SK-N-MC (cell line): ENCODE measurements around the gene TRIML1.

ENCODE experiments used
- DNase-seq: peaks from one replicate; pipeline ENCODE4 v3.0.0-alpha.2; 2011; ENCODE audit warnings: low read depth, low spot score
- H3K27ac ChIP-seq: fragments of 200-600 bp; sonication (generic); 2 replicates; pipeline ENCODE4 v1.5.1; 2016; ENCODE audit warnings: mixed run types
- H3K36me3 ChIP-seq: fragments of 200-600 bp; sonication (generic); 2 replicates; pipeline ENCODE4 v1.6.1; 2017; ENCODE audit warnings: antibody characterized with exemption, low read length, mixed read lengths; ENCODE audit not compliant: insufficient read depth
- H3K4me3 ChIP-seq: fragments of 200-600 bp; sonication (generic); 2 replicates; pipeline ENCODE4 v1.5.1; 2016
- H3K9ac ChIP-seq: fragments of 200-600 bp; sonication (generic); 2 replicates; pipeline ENCODE4 v1.8.0; 2017; ENCODE audit warnings: mixed run types, mixed read lengths; ENCODE audit not compliant: insufficient read length
- H3K9me3 ChIP-seq: fragments of 200-600 bp; sonication (generic); 2 replicates; pipeline ENCODE4 v1.6.1; 2017; ENCODE audit warnings: low read depth, mild to moderate bottlenecking, antibody characterized with exemption, low read length, moderate library complexity, mixed read lengths
- EZH2 ChIP-seq: fragments of 200-600 bp; sonication (generic); IDR thresholded peaks from one replicate; pipeline ENCODE4 v1.6.1; 2017; ENCODE audit warnings: antibody characterized with exemption
- FOXP2 ChIP-seq: optimal IDR thresholded peaks from 2 replicates; pipeline ENCODE3; 2011; ENCODE audit warnings: mild to moderate bottlenecking, moderate library complexity; ENCODE audit not compliant: insufficient read depth; ENCODE audit errors: extremely low read length, control extremely low read depth
- POLR2AphosphoS5 ChIP-seq: IDR thresholded peaks from 2 replicates; pipeline ENCODE4 v1.6.1; 2012; ENCODE audit warnings: mild to moderate bottlenecking, low read depth, low read length, borderline replicate concordance

TRIML1 gene, protein sequence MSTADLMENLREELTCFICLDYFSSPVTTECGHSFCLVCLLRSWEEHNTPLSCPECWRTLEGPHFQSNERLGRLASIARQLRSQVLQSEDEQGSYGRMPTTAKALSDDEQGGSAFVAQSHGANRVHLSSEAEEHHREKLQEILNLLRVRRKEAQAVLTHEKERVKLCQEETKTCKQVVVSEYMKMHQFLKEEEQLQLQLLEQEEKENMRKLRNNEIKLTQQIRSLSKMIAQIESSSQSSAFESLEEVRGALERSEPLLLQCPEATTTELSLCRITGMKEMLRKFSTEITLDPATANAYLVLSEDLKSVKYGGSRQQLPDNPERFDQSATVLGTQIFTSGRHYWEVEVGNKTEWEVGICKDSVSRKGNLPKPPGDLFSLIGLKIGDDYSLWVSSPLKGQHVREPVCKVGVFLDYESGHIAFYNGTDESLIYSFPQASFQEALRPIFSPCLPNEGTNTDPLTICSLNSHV

DNA sequence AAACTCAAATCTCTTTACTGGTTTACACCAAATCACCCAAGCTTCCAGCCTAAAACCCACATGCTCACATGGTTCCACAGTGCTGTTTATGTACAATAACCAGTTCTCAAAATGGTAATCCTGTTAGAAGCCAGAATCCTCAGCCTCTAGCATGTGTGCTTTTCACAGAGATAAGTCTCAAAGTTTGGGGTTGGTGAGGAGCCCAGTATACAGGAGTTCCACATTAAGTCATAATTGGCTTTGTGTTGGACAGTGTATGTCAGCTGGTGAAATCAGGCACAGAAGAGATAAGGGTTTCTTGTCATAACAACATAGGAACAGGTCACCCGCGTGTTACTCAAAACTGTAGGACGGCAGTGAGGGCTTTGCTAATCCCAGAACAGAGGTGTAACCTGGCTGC lies at the start of gene TRIML1:
Gene TRIML1 (plus strand): TSS at position 301 of the 400 bp plus-strand sequence. CDS start 118 bp downstream, outside the sequence.
- Histone ChIP-seq H3K27ac (no peak within 1 kb of the TSS), H3K9me3 (no peaks in the 10 kb centered on the region), H3K9ac (no peak within 1 kb of the TSS), H3K36me3 (no peaks in the 10 kb centered on the region), H3K4me3 (no peak within 1 kb of the TSS)
- DNase-seq, result no peak
- no peak for TF ChIP-seq FOXP2
- no peak for TF ChIP-seq POLR2AphosphoS5
- TF ChIP-seq EZH2, result no peak

DNA sequence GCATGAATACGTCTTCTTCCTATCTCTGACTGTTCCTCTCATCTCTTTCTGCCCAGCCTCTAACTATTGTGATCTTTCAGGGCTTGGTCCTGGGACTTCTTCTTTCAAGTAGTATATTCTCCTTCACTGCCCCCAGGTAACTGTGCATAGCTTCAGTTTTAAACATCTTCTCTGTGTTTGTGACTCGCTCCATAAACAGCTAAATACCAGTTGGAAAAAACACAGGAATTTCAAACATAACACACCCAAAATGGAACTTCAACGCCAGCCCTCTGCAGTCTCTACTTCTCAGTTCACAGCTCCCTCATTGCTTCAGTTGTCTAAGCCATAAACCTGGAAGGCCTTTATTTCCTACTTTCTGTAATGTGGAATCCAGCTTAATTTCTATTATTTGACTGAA lies 46.4 kb upstream of the TRIML1 start:
- Histone ChIP-seq H3K36me3 (no peaks in the 10 kb centered on the region), H3K9me3 (no peaks in the 10 kb centered on the region), H3K27ac (no peak overlapping the region), H3K4me3 (no peak overlapping the region), H3K9ac (no peak overlapping the region)
- no peak for TF ChIP-seq POLR2AphosphoS5
- no peak for TF ChIP-seq FOXP2
- no peak for TF ChIP-seq EZH2
- no peak for DNase-seq

DNA sequence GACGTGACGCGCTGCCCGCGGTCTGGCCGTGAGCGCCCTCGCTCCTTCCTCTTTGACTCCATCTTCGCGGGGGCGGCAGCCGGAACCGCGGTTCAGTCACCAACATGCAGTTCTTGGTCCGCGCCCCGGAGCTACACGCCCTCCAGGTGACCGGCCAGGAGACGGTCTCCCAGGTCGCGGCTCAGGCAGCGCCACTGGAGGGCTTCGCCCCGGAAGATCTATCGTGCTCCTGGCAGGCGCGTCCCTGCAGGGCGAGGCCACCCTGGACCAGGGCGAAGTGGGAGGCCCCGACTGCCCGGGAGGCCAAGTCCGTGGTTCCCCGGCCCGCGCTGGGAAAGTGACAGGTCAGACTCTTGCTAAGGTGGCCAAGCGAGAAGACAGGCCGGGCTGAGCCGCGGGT lies 32.8 kb upstream of the TRIML1 start:
- Histone ChIP-seq H3K27ac (no peak overlapping the region), H3K9me3 (no peaks in the 10 kb centered on the region), H3K9ac (no peak overlapping the region), H3K4me3 (no peak overlapping the region), H3K36me3 (no peaks in the 10 kb centered on the region)
- TF ChIP-seq POLR2AphosphoS5 (no peak), FOXP2 (no peak), EZH2 (no peak)
- no peak for DNase-seq

DNA sequence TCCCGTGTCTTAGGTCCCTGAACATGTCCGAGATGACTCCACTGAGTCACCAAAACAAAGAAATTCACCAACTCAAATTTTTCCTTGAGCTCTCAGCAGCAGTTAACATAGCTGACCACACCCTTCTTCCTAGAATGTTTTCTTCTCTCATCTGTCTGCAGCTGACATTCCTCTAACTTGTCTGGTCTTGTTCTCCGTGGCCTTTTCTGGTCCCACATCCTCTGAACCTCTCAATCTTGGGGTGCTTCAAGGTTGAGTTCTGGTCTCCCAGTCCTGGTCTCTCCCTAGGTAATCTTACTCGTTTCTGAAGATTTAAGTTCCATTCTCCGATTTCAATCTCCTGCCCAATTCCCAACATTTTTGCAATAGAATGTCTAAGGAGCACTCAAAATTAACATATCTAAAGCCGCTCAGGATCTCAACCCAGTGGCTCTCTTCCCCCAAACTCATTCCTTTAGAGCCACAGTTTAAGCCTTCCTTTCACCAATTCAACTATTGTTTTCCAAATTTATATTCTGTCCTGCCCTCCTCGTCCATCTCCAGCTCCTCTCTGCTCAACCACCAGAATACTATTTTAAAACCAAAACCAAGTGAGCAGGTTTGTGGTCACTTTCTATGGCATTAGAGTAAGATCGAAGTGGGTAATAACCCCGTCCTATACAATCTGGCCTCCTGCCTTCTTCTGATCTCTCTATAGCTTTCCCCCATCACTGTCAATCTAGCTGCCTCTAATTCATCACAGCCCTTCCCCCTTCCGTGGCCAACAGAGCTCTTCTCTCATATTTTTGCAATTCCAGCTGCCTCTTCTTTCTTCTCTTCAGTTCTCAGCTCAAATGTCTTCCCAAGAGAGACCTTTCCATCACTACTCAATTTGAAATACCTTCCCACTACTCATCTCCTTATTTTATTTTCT lies 31.1 kb upstream of the TRIML1 start:
- DNase-seq, result no peak
- Histone ChIP-seq H3K27ac (no peak overlapping the region), H3K9ac (no peak overlapping the region), H3K36me3 (no peaks in the 10 kb centered on the region), H3K9me3 (no peaks in the 10 kb centered on the region), H3K4me3 (no peak overlapping the region)
- no peak for TF ChIP-seq EZH2
- TF ChIP-seq POLR2AphosphoS5, result no peak
- TF ChIP-seq FOXP2, result no peak

DNA sequence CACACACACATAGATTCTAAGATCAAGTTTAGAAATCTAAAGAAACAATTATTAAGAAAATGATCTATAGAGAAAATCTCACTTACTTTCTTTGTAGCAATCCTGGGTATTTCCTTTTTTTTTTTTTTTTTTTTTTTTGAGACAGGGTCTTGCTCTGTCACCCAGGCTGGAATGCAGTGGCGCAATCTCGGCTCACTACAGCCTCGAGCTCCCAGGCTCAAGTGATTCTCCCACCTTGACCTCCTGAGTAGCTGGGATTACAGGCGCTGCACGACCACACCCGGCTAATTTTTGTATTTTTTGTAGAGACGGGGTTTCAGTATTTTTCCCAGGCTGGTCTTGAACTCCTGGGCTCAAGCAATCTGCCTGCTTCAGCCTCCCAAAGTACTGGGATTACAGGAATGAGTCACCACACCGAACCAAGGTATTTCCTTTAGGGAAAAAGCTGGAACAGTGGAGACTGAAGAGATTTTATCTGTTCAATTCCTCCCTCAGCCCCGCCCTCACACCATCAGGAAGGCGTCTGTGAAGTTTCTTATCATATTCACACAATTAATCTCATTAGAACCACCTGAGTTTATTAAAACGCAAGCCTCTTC lies 30.0 kb upstream of the TRIML1 start, which contains the start of gene TRIML2:
Gene TRIML2 (minus strand): TSS at position 447 of the 599 bp plus-strand sequence. CDS start 4,235 bp downstream, outside the sequence.
- no peaks in the 10 kb centered on the region for H3K36me3 ChIP-seq
- H3K27ac ChIP-seq, result no peak within 1 kb of the TSS
- DNase-seq, result no peak
- no peak within 1 kb of the TSS for H3K4me3 ChIP-seq
- H3K9ac ChIP-seq, result no peak within 1 kb of the TSS
- no peak for TF ChIP-seq POLR2AphosphoS5
- TF ChIP-seq FOXP2, result no peak
- no peak for TF ChIP-seq EZH2
- no peaks in the 10 kb centered on the region for H3K9me3 ChIP-seq

DNA sequence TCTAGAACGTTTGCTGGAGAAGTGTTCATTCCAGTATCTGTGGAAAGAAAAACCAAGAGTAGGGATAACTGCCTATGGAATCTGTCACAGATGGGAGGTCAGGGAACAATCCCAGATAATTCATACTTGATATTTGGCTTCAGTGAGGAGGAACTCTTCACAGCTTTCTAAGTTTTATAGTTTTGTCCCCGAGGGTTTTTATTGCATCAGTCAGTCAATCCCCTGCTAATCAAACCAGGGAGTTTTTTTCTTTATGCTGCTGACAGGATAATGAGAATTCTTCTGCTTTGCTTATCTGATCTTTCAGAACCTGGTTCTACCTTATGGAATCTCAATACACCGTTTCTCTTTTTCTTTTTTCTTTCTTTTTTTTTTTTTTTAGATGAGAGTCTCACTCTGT lies 29.2 kb upstream of the TRIML1 start:
- Histone ChIP-seq H3K27ac (no peak overlapping the region), H3K36me3 (no peaks in the 10 kb centered on the region), H3K9me3 (no peaks in the 10 kb centered on the region), H3K9ac (no peak overlapping the region), H3K4me3 (no peak overlapping the region)
- TF ChIP-seq EZH2, result no peak
- TF ChIP-seq FOXP2, result no peak
- TF ChIP-seq POLR2AphosphoS5, result no peak
- DNase-seq, result no peak

DNA sequence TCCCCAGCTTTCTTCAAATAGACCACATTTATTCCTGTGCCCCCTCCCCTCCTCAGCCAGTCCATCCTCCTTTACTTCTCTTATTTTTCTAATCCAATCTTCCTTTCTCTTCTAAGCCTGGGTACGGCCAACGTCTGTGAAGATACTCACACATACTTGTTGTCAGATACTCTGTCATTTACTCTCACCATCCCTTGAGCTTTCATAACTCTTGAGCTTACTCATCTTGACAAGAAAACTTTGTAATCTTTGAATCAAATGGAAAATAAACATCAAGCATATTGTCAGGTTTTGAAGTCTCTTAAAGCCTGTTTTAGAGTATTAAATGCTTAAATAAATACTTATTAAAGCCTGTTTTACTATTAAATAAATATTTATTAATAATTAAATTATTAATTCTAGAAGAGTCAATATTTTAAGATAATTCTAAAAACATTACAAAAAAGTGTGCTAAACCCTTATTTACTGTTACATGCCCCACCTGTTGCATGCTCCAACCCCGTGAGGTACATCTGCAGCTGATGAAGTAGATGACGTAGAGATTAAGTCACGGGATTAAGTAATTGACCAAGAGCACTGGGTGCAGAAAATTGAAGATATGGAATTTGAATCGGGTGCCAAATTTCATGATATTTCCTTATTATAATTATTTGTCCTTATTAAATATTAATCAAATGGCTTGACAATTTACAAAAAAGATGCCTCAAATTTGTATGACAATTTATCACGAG lies 28.3 kb upstream of the TRIML1 start:
- no peaks in the 10 kb centered on the region for H3K9me3 ChIP-seq
- no peak overlapping the region for H3K4me3 ChIP-seq
- no peaks in the 10 kb centered on the region for H3K36me3 ChIP-seq
- H3K9ac ChIP-seq, result no peak overlapping the region
- H3K27ac ChIP-seq, result no peak overlapping the region
- TF ChIP-seq FOXP2 (no peak), EZH2 (no peak), POLR2AphosphoS5 (no peak)
- DNase-seq, result no peak
